ENCODE measurements around the gene DKKL1. TPM values are rescaled to one million over a fixed set of nuclear protein-coding genes. Genes with fewer than 3 reads are reported as not detected.

The DKKL1 gene
- total RNA-seq, 2 donors from 2014 or later, result 1.8 to 2.1 TPM

- peaks cover 13% of the 10 kb centered on the region for H3K4me1 Mint-ChIP-seq
- Histone ChIP-seq H3K4me1 (ENCODE audit: control insufficient read depth, insufficient read depth, low read length) (no peaks in the 10 kb centered on the region), H3K27me3 (ENCODE audit: control insufficient read depth, insufficient read depth, low read length, poor library complexity, severe bottlenecking) (peaks cover 2% of the 10 kb centered on the region), H3K9me3 (ENCODE audit: control insufficient read depth, low read length) (no peaks in the 10 kb centered on the region), H3K4me3 (ENCODE audit: low read length) (no peak overlapping the region), H3K36me3 (ENCODE audit: control insufficient read depth, insufficient read depth, low read length) (no peaks in the 10 kb centered on the region), H3K9ac (ENCODE audit: extremely low read depth, low read length, poor library complexity, severe bottlenecking) (no peak overlapping the region), H3K27ac (ENCODE audit: low read depth, low read length) (no peak overlapping the region)
- H3K4me3 Mint-ChIP-seq, result no peak overlapping the region
- H3K27ac Mint-ChIP-seq, result no peak overlapping the region
- no peaks in the 10 kb centered on the region for H3K36me3 Mint-ChIP-seq (ENCODE audit: low read depth)
- no peak for TF ChIP-seq CTCF (conservative IDR thresholded peaks at IDR 0.05)
- WGBS, 2 experiments (ENCODE audit: insufficient coverage in 1 of 2, insufficient read length in 1 of 2), result 70 to 74% methylated on average over 9 of the region's 11 CpGs
- H3K27me3 Mint-ChIP-seq (ENCODE audit: insufficient read depth), result no peaks in the 10 kb centered on the region
- H3K9me3 Mint-ChIP-seq, result no peaks in the 10 kb centered on the region
- DNase-seq, result no peak
These were observed 34.4 kb downstream of the DKKL1 start for GRCh38 chr19:49398001-49398615.

GRCh38 chr19:49398931-49399330, 35.3 kb downstream of the DKKL1 start:
- H3K27ac Mint-ChIP-seq, result no peak overlapping the region
- Histone ChIP-seq H3K4me3 (ENCODE audit: low read length) (no peak overlapping the region), H3K9ac (ENCODE audit: extremely low read depth, low read length, poor library complexity, severe bottlenecking) (no peak overlapping the region), H3K27me3 (ENCODE audit: control insufficient read depth, insufficient read depth, low read length, poor library complexity, severe bottlenecking) (no peaks in the 10 kb centered on the region), H3K9me3 (ENCODE audit: control insufficient read depth, low read length) (no peaks in the 10 kb centered on the region), H3K4me1 (ENCODE audit: control insufficient read depth, insufficient read depth, low read length) (peaks cover 7% of the 10 kb centered on the region), H3K27ac (ENCODE audit: low read depth, low read length) (no peak overlapping the region), H3K36me3 (ENCODE audit: control insufficient read depth, insufficient read depth, low read length) (no peaks in the 10 kb centered on the region)
- no peak for TF ChIP-seq CTCF (conservative IDR thresholded peaks at IDR 0.05)
- DNase-seq, result peak; percentile 44
- peaks cover 20% of the 10 kb centered on the region for H3K4me1 Mint-ChIP-seq
- H3K36me3 Mint-ChIP-seq (ENCODE audit: low read depth), result no peaks in the 10 kb centered on the region
- H3K4me3 Mint-ChIP-seq, result no peak overlapping the region
- H3K27me3 Mint-ChIP-seq (ENCODE audit: insufficient read depth), result no peaks in the 10 kb centered on the region
- no peaks in the 10 kb centered on the region for H3K9me3 Mint-ChIP-seq
- WGBS, 2 experiments (ENCODE audit: insufficient coverage in 1 of 2, insufficient read length in 1 of 2), result 94 to 95% methylated on average over 3 to 5 of the region's 6 CpGs

GRCh38 chr19:49400029-49400428, 36.4 kb downstream of the DKKL1 start:
- Mint-ChIP-seq H3K36me3 (ENCODE audit: low read depth) (no peaks in the 10 kb centered on the region), H3K4me3 (no peak overlapping the region), H3K27me3 (ENCODE audit: insufficient read depth) (no peaks in the 10 kb centered on the region), H3K4me1 (peaks cover 26% of the 10 kb centered on the region), H3K27ac (no peak overlapping the region), H3K9me3 (no peaks in the 10 kb centered on the region)
- H3K9ac ChIP-seq (ENCODE audit: extremely low read depth, low read length, poor library complexity, severe bottlenecking), result no peak overlapping the region
- H3K9me3 ChIP-seq (ENCODE audit: control insufficient read depth, low read length), result no peaks in the 10 kb centered on the region
- no peak for TF ChIP-seq CTCF (conservative IDR thresholded peaks at IDR 0.05)
- 87 to 91% methylated on average over 4 to 6 of the region's 6 CpGs for WGBS, 2 experiments (ENCODE audit: insufficient coverage in 1 of 2, insufficient read length in 1 of 2)
- DNase-seq, result no peak
- no peak overlapping the region for H3K27ac ChIP-seq (ENCODE audit: low read depth, low read length)
- H3K4me3 ChIP-seq (ENCODE audit: low read length), result no peak overlapping the region
- H3K4me1 ChIP-seq (ENCODE audit: control insufficient read depth, insufficient read depth, low read length), result peaks cover 13% of the 10 kb centered on the region
- no peaks in the 10 kb centered on the region for H3K36me3 ChIP-seq (ENCODE audit: control insufficient read depth, insufficient read depth, low read length)
- H3K27me3 ChIP-seq (ENCODE audit: control insufficient read depth, insufficient read depth, low read length, poor library complexity, severe bottlenecking), result no peaks in the 10 kb centered on the region

All from endodermal cell (in vitro differentiated cells).